ENCODE measurements around the gene DDX17.

Gene DDX17

GRCh38 chr22:38454353-38455075 is 51.6 kb downstream of the DDX17 start:
- DNase-seq (ENCODE audit: low read depth, low spot score): no peak
- TF ChIP-seq CTCF (IDR thresholded peaks at IDR 0.05; ENCODE audit: insufficient read depth, low read length, missing control alignments): no peak
- ChIA-PET POLR2A (no interaction called here), CTCF (interaction anchor here (0.8 kb wide), 1 partner anchor 9 kb away, joined by 3 read pairs; no protein-coding TSS in a partner anchor)
- no peak overlapping the region for H3K4me3 ChIP-seq (ENCODE audit: low read depth, low read length)

- ChIA-PET POLR2A (no interaction called here), CTCF (interaction anchor here (0.8 kb wide), 1 partner anchor 8 kb away, joined by 3 read pairs; no protein-coding TSS in a partner anchor)
- DNase-seq (ENCODE audit: low read depth, low spot score): no peak
- no peak for TF ChIP-seq CTCF (IDR thresholded peaks at IDR 0.05; ENCODE audit: insufficient read depth, low read length, missing control alignments)
- H3K4me3 ChIP-seq (ENCODE audit: low read depth, low read length): no peak overlapping the region
These were observed 52.1 kb downstream of the DDX17 start for GRCh38 chr22:38453996-38454352.

GRCh38 chr22:38453066-38453672 is 52.9 kb downstream of the DDX17 start:
- no peak for TF ChIP-seq CTCF (IDR thresholded peaks at IDR 0.05; ENCODE audit: insufficient read depth, low read length, missing control alignments)
- DNase-seq (ENCODE audit: low read depth, low spot score): no peak
- ChIA-PET CTCF (interaction anchor here (0.9 to 1.5 kb wide), 2 partner anchors 14 to 40 kb away, joined by 3 to 5 read pairs; partner anchors contain the start of gene KDELR3), POLR2A (no interaction called here)
- H3K4me3 ChIP-seq (ENCODE audit: low read depth, low read length): no peak overlapping the region

- no peak overlapping the region for H3K4me3 ChIP-seq (ENCODE audit: low read depth, low read length)
- CTCF ChIA-PET: interaction anchor here (1.5 kb wide), 1 partner anchor 39 kb away, joined by 5 read pairs; no protein-coding TSS in a partner anchor
- no peak for TF ChIP-seq CTCF (IDR thresholded peaks at IDR 0.05; ENCODE audit: insufficient read depth, low read length, missing control alignments)
- DNase-seq (ENCODE audit: low read depth, low spot score): no peak
- POLR2A ChIA-PET: no interaction called here
These were observed 53.6 kb downstream of the DDX17 start for GRCh38 chr22:38452373-38453065.

GRCh38 chr22:38451864-38452263 is 54.2 kb downstream of the DDX17 start:
- ChIA-PET CTCF (no interaction called here), POLR2A (no interaction called here)
- no peak overlapping the region for H3K4me3 ChIP-seq (ENCODE audit: low read depth, low read length)
- TF ChIP-seq CTCF (IDR thresholded peaks at IDR 0.05; ENCODE audit: insufficient read depth, low read length, missing control alignments): no peak
- no peak for DNase-seq (ENCODE audit: low read depth, low spot score)

- no peak for DNase-seq (ENCODE audit: low read depth, low spot score)
- ChIA-PET POLR2A (no interaction called here), CTCF (no interaction called here)
- no peak for TF ChIP-seq CTCF (IDR thresholded peaks at IDR 0.05; ENCODE audit: insufficient read depth, low read length, missing control alignments)
- no peak overlapping the region for H3K4me3 ChIP-seq (ENCODE audit: low read depth, low read length)
These were observed 54.7 kb downstream of the DDX17 start for GRCh38 chr22:38451404-38451803.
